GM23248 (cell line): ENCODE data around the gene REPS1.

ENCODE experiments used
- EZH2 ChIP-seq: fragments of 200-600 bp; sonication (generic); IDR thresholded peaks from 2 replicates; pipeline ENCODE4 v1.6.1; 2018; ENCODE audit warnings: antibody characterized with exemption, mild to moderate bottlenecking; ENCODE audit not compliant: insufficient read depth, poor library complexity, severe bottlenecking
- EZH2phosphoT487 ChIP-seq: fragments of 200-600 bp; sonication (generic); IDR thresholded peaks from 2 replicates; pipeline ENCODE4 v1.6.1; 2018; ENCODE audit warnings: antibody characterized with exemption, moderate library complexity, mild to moderate bottlenecking, low read depth; ENCODE audit not compliant: insufficient read depth

DNA sequence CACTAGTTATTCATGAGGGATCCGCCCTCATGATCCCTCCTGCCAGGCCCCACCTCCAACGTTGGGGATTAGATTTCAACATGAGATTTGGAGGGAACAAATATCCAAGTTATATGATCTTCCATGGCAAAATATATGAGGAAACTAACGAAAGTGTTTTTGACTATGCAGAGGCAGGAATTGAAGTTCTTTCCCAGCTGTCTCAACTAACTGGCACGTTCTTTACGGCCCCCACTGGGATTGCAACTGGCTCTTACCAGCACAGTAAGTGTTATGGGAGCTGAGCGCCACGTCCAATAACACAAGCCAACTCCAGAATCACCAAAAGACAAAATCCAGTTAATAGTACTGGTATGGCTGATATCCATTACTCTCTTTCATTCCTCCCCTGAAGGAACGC lies 125.6 kb downstream of the REPS1 start:
- no peak for TF ChIP-seq EZH2
- no peak for TF ChIP-seq EZH2phosphoT487
